HG03097 (cell line): ENCODE measurements around the gene TAF5L.
"Not testable (repeated sequence)": the region's sequence is repeated elsewhere in the genome, so short reads cannot be mapped to it uniquely, and the experiment has no call there.

ENCODE experiments used
- ATAC-seq: cut with Tn5 transposase; IDR thresholded peaks from one replicate; pipeline ENCODE4 v1.9.1; 2021; ENCODE audit not compliant: unreplicated experiment, low FRiP score

Gene TAF5L

GRCh38 chr1:229614701-229615100 lies 11.2 kb downstream of the TAF5L start:
- no peak for ATAC-seq

GRCh38 chr1:229613938-229614337 lies 12.0 kb downstream of the TAF5L start:
- no peak for ATAC-seq

- no peak for ATAC-seq
Observed at GRCh38 chr1:229608590-229608989, 17.3 kb downstream of the TAF5L start.

- no peak for ATAC-seq
Observed at GRCh38 chr1:229607370-229607769, 18.6 kb downstream of the TAF5L start.

GRCh38 chr1:229603371-229604005 lies 22.4 kb downstream of the TAF5L start:
- no peak for ATAC-seq

GRCh38 chr1:229600229-229600628 lies 25.7 kb downstream of the TAF5L start:
- ATAC-seq: no peak

- ATAC-seq: no peak
Observed at GRCh38 chr1:229599218-229599954, 26.5 kb downstream of the TAF5L start.

- no peak for ATAC-seq
Observed at GRCh38 chr1:229597877-229598276, 28.0 kb downstream of the TAF5L start.

GRCh38 chr1:229596925-229597699 lies 28.8 kb downstream of the TAF5L start:
- no peak for ATAC-seq

GRCh38 chr1:229595876-229596275 lies 30.0 kb downstream of the TAF5L start:
- not testable (repeated sequence) for ATAC-seq

- no peak for ATAC-seq
Observed at GRCh38 chr1:229594227-229595008, 31.5 kb downstream of the TAF5L start.

DNA sequence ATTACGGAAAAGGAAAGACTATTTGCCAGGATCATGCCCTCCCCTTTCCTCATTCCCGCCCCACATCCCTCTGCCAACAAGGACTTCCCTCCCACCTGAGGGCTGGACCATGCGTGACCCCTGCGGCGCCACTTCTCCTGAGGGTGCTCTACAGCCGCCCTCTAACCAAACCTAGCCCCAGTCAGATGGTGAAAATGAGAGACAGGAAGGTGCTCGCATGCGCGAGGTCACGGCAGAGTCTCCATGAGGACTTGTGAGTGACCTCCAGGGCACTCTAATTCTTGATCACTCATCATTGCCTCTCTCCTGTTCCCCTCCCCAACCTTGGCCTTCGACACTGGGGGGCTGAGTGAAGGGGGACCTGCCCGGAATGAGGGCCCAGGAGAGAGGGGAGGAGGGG lies 32.1 kb downstream of the TAF5L start:
- ATAC-seq: no peak

- no peak for ATAC-seq
Observed at GRCh38 chr1:229590119-229590518, 35.8 kb downstream of the TAF5L start.

DNA sequence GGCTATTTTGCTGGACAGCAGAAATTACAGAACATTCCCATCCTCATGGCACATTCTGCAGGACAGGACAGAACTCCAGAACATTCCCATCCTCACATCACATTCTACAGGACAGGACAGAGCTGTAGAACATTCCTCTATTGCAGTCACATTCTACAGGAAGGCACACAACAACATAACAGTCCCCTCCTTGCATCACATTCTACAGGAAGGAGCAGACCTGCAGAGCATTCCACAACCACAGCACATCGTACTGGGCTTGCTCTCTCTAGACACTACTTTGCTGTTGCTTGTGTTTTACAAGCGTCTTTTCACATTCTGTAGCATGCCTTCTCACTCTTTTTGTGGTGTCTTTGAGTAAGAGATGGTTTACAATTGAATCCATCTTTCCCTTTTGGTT lies 40.6 kb downstream of the TAF5L start:
- no peak for ATAC-seq

DNA sequence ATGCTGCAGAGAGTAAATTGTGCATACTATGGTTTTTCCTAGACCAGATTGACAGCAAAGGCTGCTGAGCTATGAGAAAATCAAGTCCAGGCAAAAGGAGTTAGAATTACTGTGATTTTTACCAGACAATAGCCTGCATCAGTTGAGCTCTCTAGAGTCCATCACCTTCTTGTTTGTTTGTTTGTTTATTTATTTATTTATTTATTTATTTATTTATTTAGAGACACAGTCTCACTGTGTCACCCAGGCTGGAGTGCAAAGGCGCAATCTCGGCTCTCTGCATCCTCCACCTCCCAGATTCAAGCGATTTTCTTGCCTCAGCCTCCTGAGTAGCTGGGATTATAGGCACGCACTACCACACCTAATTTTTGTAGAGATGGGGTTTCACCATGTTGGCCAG lies 43.2 kb downstream of the TAF5L start:
- no peak for ATAC-seq

GRCh38 chr1:229582011-229582694 lies 43.8 kb downstream of the TAF5L start:
- no peak for ATAC-seq

GRCh38 chr1:229581485-229581884 lies 44.4 kb downstream of the TAF5L start:
- ATAC-seq: no peak

DNA sequence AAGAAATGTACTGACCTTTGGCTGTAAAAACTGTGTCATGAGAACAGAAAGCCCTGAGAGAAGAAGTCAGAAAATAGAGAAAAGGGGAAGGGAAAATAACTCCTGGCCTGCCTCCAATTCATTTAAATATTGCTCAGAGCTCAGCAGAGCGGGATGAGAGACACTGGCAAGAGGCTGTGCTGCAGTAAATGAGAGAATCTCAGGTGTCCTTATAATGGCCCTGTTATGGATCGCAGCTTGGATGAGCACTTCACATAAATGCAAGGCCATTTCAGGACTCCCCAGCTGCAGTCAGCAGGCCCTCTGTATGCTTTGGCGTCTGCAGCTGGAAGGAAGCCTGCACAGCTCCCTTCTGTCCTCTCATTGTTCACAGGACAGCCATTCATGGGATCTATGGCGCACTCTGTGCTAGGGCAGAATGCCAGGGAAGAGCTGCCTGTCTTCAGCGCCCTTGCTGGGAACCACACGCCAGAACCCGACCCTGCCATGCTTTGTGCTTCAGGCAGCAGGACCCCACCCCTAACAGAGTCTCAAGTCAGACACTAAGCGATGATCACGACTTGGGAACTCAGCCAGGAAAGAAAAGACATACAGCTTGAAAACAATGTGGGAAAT lies 46.8 kb downstream of the TAF5L start:
- no peak for ATAC-seq

- ATAC-seq: no peak
Observed at GRCh38 chr1:229578168-229579058, 47.5 kb downstream of the TAF5L start.
